GM12865 (cell line): ENCODE data around the gene GPER1.
"Not testable (repeated sequence)": the region's sequence is repeated elsewhere in the genome, so short reads cannot be mapped to it uniquely, and the experiment has no call there.

Source experiments
- DNase-seq: peaks from one replicate; pipeline ENCODE4 v3.0.0; 2010; ENCODE audit warnings: low read depth
- H3K4me3 ChIP-seq: 2 replicates; pipeline ENCODE4 v1.5.1; 2011; ENCODE audit warnings: mild to moderate bottlenecking, low read depth, low read length, control low read depth
- TF ChIP-seq, protein P1 (sequence below): IDR thresholded peaks from 2 replicates; pipeline ENCODE4 v1.5.1; 2011; ENCODE audit warnings: low read length, control low read depth, low read depth, inconsistent platforms; ENCODE audit not compliant: insufficient read depth; ENCODE audit errors: missing control alignments

Gene GPER1

GRCh38 chr7:1071731-1072254 is 16.1 kb upstream of the GPER1 start:
- no peak for DNase-seq
- H3K4me3 ChIP-seq, result no peak overlapping the region
- TF ChIP-seq, protein P1, sequence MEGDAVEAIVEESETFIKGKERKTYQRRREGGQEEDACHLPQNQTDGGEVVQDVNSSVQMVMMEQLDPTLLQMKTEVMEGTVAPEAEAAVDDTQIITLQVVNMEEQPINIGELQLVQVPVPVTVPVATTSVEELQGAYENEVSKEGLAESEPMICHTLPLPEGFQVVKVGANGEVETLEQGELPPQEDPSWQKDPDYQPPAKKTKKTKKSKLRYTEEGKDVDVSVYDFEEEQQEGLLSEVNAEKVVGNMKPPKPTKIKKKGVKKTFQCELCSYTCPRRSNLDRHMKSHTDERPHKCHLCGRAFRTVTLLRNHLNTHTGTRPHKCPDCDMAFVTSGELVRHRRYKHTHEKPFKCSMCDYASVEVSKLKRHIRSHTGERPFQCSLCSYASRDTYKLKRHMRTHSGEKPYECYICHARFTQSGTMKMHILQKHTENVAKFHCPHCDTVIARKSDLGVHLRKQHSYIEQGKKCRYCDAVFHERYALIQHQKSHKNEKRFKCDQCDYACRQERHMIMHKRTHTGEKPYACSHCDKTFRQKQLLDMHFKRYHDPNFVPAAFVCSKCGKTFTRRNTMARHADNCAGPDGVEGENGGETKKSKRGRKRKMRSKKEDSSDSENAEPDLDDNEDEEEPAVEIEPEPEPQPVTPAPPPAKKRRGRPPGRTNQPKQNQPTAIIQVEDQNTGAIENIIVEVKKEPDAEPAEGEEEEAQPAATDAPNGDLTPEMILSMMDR, result no peak

- no peak overlapping the region for H3K4me3 ChIP-seq
- no peak for DNase-seq
- TF ChIP-seq, protein P1, result no peak
These were observed 14.6 kb upstream of the GPER1 start for GRCh38 chr7:1073142-1073977.

GRCh38 chr7:1074018-1074417 is 13.9 kb upstream of the GPER1 start:
- DNase-seq, H3K4me3 ChIP-seq: not testable (repeated sequence)

DNA sequence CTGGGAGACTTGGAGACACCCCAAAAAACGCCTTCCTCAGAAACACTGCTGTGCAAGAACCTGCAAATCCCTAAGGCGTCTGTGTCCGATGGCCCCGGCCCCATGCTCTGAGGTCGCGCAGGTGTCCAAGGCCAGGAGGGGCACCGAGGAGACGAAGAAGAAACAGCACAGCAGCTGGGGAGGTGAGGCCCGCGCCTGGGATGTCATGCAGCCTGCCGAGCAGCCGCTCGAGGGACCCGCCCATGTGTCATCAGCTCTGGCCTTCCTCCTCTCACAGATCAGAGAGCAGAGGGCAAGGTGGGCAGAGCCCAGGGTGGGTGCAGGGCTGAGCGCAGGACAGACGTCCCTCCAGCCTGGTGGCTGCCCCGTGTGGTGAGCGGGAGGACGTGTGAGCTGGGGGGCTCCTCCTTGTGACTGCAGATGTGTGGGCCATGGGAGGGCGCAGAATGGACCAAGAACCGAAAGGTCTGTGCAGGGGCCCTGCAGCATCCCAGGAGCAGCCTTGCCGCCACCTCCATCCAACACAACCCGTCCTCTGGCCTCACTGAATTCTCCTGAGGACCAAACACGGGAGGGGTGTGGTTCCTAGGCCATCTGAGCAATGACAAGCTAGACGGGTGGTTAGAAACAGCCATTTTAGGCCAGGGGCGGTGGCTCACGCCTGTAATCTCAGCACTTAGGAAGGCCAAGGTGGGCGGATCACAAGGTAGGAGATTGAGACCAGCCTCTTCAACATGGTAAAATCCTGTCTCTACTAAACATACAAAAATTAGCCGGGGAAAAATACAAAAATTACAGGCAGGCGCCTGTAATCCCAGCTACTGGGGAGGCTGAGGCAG is 13.1 kb upstream of the GPER1 start:
- DNase-seq, result no peak
- H3K4me3 ChIP-seq, result no peak overlapping the region
- TF ChIP-seq, protein P1, result no peak

DNA sequence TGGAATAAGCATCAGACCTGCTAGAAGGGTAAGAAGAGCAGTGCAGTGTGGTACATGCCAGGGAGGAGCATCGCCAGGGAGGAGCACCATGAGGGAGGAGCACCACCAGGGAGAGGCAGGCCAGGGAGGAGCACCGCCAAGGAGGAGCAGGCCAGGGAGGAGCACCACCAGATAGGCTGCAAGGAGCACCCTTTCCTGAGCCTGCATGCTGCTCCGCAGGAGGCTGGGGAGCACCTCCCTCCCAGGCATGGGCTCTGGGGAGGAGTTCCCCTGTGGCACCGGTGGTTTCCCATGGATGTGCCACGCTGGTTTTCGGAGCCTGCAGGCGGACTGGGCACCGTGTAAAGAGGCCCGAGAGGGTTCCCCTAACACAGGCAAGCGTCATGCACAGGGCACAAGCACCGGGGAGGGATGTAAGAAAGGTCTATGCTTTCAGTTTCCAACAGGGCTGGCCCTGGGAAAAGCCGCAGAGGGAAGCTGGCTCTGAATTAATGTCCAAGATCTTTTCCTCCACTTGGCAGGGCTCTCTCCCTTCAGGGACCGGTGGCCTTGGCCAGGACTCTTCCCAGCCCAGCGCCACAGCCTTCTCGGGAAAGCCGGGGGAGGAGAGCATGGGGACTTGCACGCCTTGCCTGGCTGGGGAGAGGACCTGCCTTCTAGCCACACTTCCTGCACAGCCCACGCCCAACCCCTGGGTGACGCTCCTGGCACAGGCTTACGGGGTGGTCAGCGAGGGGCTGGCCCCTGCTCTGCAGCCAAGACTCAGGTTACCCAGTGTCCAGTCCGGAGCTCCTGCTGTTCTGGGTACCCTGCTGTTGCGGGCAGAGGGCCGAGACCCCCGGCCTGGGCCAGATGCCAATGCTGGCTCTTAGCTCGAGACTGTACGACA is 11.5 kb upstream of the GPER1 start:
- no peak for DNase-seq
- H3K4me3 ChIP-seq, result no peak overlapping the region
- TF ChIP-seq, protein P1, result no peak

- TF ChIP-seq, protein P1, result no peak
- DNase-seq, result no peak
- no peak overlapping the region for H3K4me3 ChIP-seq
These were observed 9.4 kb upstream of the GPER1 start for GRCh38 chr7:1078519-1078918.
